ENCODE results near the gene RFLNA. TPM values are rescaled to one million over a fixed set of nuclear protein-coding genes. Genes with fewer than 3 reads are reported as not detected.

RFLNA gene
- total and polyA plus RNA-seq, 2 donors (not counting 1 experiment from before 2014, with no cell fraction given), result not detected

DNA sequence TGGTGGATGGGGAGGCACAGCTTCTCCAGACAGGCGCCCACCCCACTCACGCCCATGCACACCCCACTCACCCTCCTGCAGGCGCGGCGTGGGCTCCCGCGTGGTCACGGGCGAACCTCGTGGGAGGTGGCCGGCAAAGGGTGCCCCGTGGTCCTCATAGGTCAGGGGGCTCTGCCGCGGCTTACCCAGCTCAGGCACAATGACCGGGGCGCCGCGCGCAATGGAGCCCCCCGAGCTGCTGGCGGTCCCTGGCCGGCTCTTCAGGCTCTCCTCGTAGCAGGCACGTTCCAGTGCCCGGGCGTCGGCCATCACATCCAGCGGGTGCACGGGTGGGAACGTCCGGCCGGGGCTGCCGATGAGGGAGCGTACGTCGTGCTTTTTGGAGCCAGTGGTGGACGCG lies 49.6 kb downstream of the RFLNA start:
- Histone ChIP-seq H2AFZ (ENCODE audit: insufficient read depth, low read depth, low read length, poor library complexity, severe bottlenecking) (no peak overlapping the region), H3K36me3 (replicated peaks in 1 of 2; ENCODE audit: control extremely low read depth in 1 of 2, control insufficient read depth in 1 of 2, extremely low read depth in 1 of 2, insufficient read depth in 2 of 2, low read length in 1 of 2) (peaks cover 1 to 66% of the 10 kb centered on the region in 2 experiments), H3K4me2 (replicated peaks; ENCODE audit: low read depth, low read length, poor library complexity, severe bottlenecking) (no peak overlapping the region), H3K79me2 (ENCODE audit: control insufficient read depth, insufficient read depth, low read length) (no peaks in the 10 kb centered on the region), H4K20me1 (ENCODE audit: control insufficient read depth, insufficient read depth, low read length, poor library complexity, severe bottlenecking) (no peaks in the 10 kb centered on the region), H3K4me3 (ENCODE audit: control extremely low read depth in 1 of 5, extremely low read depth in 1 of 5, insufficient read depth in 1 of 5, low read depth in 2 of 5, low read length in 4 of 5) (no peak overlapping the region), H3K4me1 (ENCODE audit: control insufficient read depth in 2 of 2, insufficient read depth in 2 of 2, low read length in 2 of 2) (no peaks in the 10 kb centered on the region), H3K9me3 (ENCODE audit: control extremely low read depth in 1 of 3, control insufficient read depth in 2 of 3, insufficient read depth in 1 of 3, low read length in 2 of 3) (no peaks in the 10 kb centered on the region), H3K27ac (ENCODE audit: low read length in 2 of 2) (no peak overlapping the region), H3K9ac (ENCODE audit: low read length) (no peak overlapping the region), H3K27me3 (replicated peaks in 1 of 4; ENCODE audit: control extremely low read depth in 1 of 4, control insufficient read depth in 3 of 4, insufficient read depth in 4 of 4, low read length in 3 of 4) (no peaks in the 10 kb centered on the region)
- ATAC-seq (ENCODE audit: low read depth) (no peak), DNase-seq (no peak)
- no peak overlapping the region for H3K4me3 Mint-ChIP-seq
- 97% methylated on average over 37 of the region's 38 CpGs for WGBS (ENCODE audit: insufficient coverage)
- no peak for TF ChIP-seq EZH2 (IDR thresholded peaks at IDR 0.05; ENCODE audit: borderline replicate concordance, insufficient read depth, low read depth, low read length, poor library complexity, severe bottlenecking)
- TF ChIP-seq, protein P1, sequence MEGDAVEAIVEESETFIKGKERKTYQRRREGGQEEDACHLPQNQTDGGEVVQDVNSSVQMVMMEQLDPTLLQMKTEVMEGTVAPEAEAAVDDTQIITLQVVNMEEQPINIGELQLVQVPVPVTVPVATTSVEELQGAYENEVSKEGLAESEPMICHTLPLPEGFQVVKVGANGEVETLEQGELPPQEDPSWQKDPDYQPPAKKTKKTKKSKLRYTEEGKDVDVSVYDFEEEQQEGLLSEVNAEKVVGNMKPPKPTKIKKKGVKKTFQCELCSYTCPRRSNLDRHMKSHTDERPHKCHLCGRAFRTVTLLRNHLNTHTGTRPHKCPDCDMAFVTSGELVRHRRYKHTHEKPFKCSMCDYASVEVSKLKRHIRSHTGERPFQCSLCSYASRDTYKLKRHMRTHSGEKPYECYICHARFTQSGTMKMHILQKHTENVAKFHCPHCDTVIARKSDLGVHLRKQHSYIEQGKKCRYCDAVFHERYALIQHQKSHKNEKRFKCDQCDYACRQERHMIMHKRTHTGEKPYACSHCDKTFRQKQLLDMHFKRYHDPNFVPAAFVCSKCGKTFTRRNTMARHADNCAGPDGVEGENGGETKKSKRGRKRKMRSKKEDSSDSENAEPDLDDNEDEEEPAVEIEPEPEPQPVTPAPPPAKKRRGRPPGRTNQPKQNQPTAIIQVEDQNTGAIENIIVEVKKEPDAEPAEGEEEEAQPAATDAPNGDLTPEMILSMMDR (IDR thresholded peaks at IDR 0.05), result no peak
- no peaks in the 10 kb centered on the region for H3K9me3 Mint-ChIP-seq (ENCODE audit: insufficient read depth)
- CTCF ChIA-PET, result interaction anchor here (0.8 to 1.2 kb wide), 2 partner anchors 9 to 420 kb away, joined by 3 to 4 read pairs; no protein-coding TSS in a partner anchor
- no peaks in the 10 kb centered on the region for H3K27me3 Mint-ChIP-seq
- H3K27ac Mint-ChIP-seq, result no peak overlapping the region
- H3K4me1 Mint-ChIP-seq, result no peaks in the 10 kb centered on the region
- intact Hi-C loops (cut with micrococcal nuclease), result no loop called here
- POLR2A ChIA-PET, result no interaction called here

DNA sequence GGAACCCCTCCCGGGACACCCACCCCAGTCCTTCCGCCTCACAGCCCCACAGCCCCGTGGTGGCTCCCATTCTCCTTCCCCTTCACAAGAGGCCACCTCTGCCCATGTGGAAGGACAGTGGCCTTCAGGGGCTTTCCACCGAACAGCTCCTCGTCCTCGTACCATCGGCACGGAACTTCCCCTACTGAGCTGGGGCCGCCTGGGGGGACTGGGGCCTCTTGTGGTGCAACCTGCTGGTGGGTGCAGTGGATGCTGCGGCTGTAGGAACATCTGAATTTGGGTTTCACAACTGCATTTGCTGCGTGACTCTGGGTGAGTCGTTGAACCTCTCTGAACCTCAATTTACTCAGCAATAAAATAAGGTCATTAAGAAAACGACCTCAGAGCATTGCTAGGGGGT lies 50.9 kb downstream of the RFLNA start:
- no peak for DNase-seq
- Histone ChIP-seq H3K27ac (ENCODE audit: low read length in 2 of 2) (no peak overlapping the region), H3K9ac (ENCODE audit: low read length) (no peak overlapping the region), H3K27me3 (replicated peaks in 1 of 4; ENCODE audit: control extremely low read depth in 1 of 4, control insufficient read depth in 3 of 4, insufficient read depth in 4 of 4, low read length in 3 of 4) (no peaks in the 10 kb centered on the region), H3K9me3 (ENCODE audit: control extremely low read depth in 1 of 3, control insufficient read depth in 2 of 3, insufficient read depth in 1 of 3, low read length in 2 of 3) (no peaks in the 10 kb centered on the region), H3K4me1 (ENCODE audit: control insufficient read depth in 2 of 2, insufficient read depth in 2 of 2, low read length in 2 of 2) (no peaks in the 10 kb centered on the region), H3K79me2 (ENCODE audit: control insufficient read depth, insufficient read depth, low read length) (no peaks in the 10 kb centered on the region), H3K4me3 (ENCODE audit: control extremely low read depth in 1 of 5, extremely low read depth in 1 of 5, insufficient read depth in 1 of 5, low read depth in 2 of 5, low read length in 4 of 5) (no peak overlapping the region), H2AFZ (ENCODE audit: insufficient read depth, low read depth, low read length, poor library complexity, severe bottlenecking) (no peak overlapping the region), H3K36me3 (replicated peaks in 1 of 2; ENCODE audit: control extremely low read depth in 1 of 2, control insufficient read depth in 1 of 2, extremely low read depth in 1 of 2, insufficient read depth in 2 of 2, low read length in 1 of 2) (peaks cover 1 to 69% of the 10 kb centered on the region in 2 experiments), H3K4me2 (replicated peaks; ENCODE audit: low read depth, low read length, poor library complexity, severe bottlenecking) (no peak overlapping the region), H4K20me1 (ENCODE audit: control insufficient read depth, insufficient read depth, low read length, poor library complexity, severe bottlenecking) (no peaks in the 10 kb centered on the region)
- POLR2A ChIA-PET, result no interaction called here
- no peaks in the 10 kb centered on the region for H3K9me3 Mint-ChIP-seq (ENCODE audit: insufficient read depth)
- no peaks in the 10 kb centered on the region for H3K27me3 Mint-ChIP-seq
- TF ChIP-seq EZH2 (IDR thresholded peaks at IDR 0.05; ENCODE audit: borderline replicate concordance, insufficient read depth, low read depth, low read length, poor library complexity, severe bottlenecking), result no peak
- TF ChIP-seq, protein P1 (IDR thresholded peaks at IDR 0.05), result no peak
- H3K4me3 Mint-ChIP-seq, result no peak overlapping the region
- H3K27ac Mint-ChIP-seq, result peak overlapping the region; percentile 41
- WGBS (ENCODE audit: insufficient coverage), result 94% methylated on average over 10 of the region's 13 CpGs
- intact Hi-C loops (cut with micrococcal nuclease), result no loop called here
- H3K4me1 Mint-ChIP-seq, result no peaks in the 10 kb centered on the region
- CTCF ChIA-PET, result interaction anchor here (2.1 to 3.3 kb wide), 2 partner anchors 421 to 425 kb away, joined by 17 to 20 read pairs; no protein-coding TSS in a partner anchor
- no peak for ATAC-seq (ENCODE audit: low read depth)
